Measurements from ENCODE around the gene COL5A3.
A peak's percentile ranks its signal among the peaks of the same experiment; 100 is the strongest.

Gene COL5A3

DNA sequence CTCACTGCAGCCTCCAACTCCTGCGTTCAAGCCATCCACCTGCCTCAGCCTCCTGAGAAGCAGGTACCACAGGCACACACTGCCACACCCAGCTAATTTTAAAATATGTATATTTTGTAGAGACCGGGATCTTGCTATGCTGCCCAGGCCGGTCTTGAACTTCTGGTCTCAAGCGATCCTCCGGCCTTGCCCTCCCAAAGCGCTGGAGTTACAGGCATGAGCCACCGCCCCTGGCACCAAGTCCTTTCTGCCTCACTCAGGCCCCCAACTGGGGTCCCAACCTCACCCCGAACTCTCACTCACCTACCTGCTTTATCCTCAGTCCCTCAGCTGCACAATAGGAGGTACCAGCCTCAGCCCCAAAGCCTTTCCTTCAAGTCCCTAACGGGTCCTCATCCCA lies 635 bp upstream of the COL5A3 start:
- no peak for DNase-seq (ENCODE audit: low read depth)

DNA sequence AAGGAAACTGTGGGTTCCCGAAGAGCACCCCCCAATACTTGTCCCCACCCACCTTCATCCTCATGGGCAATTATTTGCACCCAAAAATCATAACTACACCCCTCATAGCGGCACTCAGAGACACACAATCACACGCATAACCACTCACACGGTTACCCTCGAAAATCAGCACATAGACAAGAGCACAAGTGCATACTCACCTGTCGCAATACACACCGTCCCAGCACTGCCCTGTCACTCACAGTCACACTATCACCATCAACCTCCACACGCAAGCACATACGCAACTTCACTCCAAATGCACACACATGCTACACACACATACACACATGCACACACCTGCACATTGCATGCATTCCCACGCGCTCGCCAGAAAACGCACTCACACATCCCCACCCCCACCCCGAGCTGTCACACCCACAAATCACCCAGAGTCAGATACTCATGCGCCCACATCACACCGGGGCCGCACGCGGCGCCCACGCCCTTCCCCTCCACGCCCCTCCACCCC lies 535 bp downstream of the COL5A3 start:
- no peak for DNase-seq (ENCODE audit: low read depth)

DNA sequence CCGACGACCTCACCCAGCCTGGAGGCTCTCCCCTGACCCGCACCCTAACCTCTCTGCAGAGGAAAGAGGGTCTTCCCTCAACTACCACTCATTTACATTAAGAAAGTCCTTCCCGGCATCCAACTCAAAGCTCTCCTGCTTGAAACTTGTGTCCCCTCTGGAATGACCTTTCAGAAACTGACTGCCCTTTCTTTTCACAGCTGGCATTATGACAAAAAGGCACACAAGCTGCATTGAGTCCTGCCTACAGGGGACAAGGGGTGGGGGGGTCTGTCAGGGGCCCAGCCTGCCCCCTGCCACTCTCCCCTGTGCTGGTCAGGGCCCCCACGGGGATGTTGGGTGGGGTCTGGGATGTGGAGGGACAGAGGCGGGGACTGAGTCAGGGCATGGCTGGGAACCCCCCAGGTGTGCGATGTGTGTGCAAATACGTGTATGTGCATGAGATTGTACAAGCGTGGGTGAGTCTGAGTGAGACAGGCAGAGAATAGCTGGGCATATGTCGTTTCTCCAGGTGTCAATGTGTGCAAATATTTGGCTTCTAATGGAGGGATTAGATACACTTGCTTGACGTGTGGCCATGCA lies 2.0 kb downstream of the COL5A3 start:
- DNase-seq (ENCODE audit: low read depth), result no peak

DNA sequence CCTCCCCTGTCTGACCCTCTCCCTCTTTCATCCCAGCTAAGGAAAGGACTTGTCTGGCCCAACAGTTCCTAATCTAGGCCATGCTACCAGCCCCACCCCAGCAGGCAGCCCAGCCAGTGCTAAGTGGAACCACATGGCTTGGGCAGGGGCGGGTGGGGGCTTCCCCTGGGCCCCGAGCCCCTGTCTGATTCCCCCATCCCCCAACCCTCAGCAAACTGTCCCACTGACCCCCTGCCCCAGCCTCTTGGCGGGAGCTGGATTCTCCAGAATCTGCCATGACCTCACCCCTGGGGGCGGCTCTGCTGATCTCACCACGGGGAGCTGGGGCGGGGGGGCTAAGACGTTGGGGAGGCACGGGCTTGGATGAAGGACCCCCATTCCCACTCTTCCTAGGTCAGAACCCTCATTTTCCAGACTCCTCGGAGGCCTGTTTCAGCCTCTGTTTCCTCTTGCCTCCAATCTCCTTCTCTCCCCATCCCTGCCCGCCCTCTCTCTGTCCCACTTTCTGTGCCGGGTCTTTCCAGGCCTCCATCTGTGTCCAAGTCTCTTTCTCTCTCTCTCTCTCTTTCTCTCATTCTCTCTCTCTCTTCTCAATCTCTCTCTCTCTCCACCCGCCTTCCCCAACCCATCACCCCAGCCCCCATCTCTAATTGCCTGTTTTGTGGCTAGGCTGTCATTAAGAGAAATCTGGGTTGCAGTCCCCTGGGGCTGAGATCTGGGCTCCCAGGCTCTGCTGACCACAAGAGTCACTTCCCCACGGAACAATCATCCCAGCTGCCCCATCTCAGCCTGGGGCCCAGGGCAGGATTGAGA lies 2.7 kb downstream of the COL5A3 start:
- DNase-seq (ENCODE audit: low read depth), result no peak

DNA sequence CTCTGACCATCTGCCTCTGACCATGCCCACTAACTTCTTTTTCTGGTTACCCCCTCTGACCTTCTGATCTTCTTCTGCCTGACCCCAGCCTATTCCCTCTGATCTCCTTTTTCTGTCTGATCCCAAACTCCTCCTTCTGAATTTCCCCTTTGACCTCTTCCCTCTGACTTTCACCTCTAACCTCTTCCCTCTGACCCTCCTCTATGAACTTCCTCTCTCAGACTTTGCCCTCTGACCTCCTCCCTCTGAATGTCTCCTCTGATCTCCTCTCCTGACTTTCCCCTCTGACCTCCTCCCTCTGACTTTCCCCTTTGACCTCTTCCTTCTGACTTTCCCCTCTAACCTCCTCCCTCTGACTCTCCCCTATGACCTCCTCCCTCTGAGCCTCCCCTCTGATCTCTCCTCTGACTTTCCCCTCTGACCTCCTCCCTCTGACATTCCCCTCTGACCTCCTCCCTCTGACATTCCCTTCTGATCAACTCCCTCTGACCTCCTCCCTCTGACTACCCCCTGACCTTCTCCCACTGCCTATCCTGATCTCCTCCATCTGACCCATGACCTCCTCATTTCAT lies 3.5 kb downstream of the COL5A3 start:
- no peak for DNase-seq (ENCODE audit: low read depth)

DNA sequence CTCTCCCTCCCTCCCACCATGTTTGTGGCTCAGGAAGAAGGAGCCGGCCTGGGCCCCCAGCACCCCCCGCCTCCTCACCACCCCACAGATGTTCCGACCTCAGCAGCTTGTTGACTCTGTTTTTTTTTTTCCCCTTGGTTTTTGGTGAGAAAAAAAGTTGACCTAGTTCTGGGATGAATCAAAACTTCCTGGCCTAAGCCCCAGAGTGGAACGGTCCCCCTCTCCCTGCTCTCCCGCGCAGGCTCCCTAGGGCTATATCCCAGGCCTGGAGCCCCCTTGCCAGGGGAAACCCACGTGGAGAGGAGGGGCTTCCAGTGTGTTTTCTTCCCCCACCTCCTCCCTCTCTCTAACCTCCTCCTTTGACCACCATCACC lies 4.0 kb downstream of the COL5A3 start:
- no peak for DNase-seq (ENCODE audit: low read depth)

DNA sequence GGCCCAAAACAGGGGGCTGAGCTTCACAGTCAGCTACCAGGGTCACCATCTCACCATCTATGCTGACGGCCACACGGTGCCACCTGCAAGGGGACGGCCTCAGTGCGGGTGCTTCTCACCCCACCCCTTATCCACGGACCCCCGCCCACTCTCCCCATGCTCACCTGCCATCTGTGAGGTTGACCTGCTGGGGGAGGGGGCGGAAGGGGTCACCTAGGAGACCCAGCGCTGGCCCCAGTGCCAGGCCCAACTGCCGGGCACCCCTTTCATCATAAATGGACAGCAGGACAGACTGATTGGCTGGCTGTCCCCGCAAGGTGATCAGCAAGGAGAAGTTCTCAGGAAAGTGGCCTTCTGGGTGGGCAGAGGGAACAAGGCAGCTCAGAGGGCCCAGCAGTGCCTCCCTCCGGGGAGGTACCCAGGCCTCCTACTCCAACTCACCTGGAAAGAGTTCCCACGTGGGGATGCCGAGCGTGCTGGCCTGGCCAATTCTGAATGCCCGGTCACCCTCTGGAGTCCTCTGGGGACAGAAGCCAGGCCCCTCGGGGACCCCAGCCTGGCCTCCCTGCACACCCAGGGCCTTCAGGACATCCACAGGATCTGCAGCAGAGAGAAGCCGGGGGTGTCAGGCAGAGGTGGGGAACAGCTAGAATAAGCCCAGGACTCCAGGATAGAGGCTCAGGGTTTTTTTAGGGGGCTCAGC lies 4.5 kb downstream of the COL5A3 start:
- no peak for DNase-seq (ENCODE audit: low read depth)

DNA sequence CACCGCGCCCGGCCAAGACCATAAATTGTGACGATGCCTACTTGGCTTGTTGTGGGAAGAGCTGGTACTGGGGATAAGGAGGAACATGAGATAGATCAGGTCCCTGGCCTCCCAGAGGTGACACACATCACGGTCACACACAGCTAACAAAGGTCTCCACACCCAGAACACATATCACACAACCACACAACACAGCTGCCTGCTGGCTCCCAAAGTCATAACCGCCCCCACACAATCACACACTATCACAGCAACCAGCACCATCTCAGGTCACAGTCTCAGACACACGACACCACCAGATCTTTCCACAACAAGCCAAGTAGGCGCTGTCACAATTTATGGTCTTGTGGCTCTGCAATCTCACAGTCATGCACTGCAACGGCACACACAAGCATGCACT lies 5.7 kb downstream of the COL5A3 start:
- DNase-seq (ENCODE audit: low read depth), result no peak

DNA sequence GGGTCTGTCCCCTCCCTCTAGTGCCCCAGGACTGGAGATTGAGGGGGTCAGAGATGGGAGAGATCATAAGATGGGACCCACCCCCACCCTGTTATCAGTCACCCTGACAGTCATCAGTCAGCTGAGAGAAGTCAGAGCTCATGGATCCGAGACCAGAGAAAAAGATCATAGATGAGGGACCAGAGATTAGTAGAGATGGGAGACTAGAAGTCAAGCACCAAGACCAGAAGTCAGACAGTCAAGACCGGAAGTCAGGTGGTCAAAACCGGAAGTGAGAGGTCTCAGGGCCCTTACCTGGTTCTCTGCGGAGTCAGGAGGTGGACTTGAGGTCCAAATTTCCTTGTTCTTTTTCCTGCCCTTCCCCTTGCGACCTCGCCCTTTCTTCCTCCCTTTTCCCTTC lies 7.0 kb downstream of the COL5A3 start:
- DNase-seq (ENCODE audit: low read depth), result no peak

DNA sequence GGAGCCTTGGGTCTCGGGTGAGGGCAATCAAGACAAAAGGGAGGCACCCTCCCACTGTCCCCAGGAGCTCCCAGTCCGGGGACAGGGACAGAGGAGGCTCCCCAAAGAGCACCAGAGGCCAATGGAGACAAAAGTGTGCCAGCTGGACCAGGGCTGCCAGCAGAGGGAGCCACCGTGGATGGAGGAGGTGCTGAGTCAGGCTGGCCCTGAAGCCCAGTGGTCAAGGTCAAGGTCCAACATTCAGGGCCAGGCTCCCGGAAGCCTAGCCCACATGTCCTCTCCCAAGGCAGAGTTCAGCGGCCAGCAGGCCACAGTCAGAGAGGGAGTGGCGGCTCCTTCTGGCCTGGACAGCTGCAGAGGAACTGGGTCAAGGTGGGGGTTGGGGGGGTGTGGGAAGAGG lies 8.4 kb downstream of the COL5A3 start:
- DNase-seq (ENCODE audit: low read depth), result no peak

DNA sequence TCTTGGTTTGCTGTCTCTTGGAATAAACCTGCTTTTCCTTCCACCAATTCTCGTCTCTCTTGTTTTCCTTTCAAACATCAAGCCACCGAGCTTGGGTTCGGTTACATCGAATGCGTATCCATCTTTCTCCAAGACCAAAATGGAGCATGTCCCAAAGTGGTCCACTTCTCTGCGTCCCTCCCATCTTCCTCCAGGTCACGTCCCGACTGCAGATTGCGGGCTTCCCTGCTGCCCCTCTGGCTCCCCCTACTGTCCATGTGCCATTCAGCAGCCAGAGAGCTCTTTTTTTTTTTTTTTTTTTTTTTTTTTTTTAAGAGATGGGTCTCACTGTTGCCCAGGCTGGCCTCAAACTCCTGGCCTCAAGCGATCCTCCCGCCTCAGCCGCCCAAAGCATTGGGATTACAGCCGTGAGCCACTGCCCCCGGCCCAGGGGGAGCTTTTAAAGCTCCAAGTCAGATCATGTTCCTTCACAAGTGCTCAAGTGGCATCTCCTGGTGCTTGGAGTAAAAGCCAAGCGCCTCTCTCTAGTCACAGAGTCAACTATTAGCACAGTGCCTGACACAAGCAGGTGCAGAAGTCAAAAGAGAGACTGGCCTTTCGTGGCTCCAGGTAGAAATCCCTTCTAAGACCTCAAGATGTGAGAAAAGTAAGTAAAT lies 10.0 kb downstream of the COL5A3 start:
- peak; percentile 54 for DNase-seq (ENCODE audit: low read depth)

DNA sequence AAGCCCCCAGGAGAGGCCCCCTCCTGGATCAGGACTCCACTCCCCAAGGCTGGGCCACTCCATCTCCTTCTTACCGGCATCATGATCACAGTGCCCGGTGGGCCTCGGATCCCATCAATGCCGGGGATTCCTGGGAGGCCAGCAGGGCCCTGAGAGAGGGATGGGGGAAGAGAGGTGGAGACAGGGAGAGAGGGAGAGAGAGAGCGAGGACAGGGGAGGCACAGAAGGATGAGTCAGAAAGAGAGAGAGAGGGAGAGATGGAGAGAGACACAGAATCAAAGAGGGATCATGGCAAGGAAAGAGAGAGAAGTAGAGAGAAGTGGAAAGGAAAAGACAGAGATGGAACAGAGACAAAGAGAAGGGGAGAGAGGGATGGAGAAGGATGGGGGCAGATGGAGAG lies 13.8 kb downstream of the COL5A3 start:
- DNase-seq (ENCODE audit: low read depth), result no peak

DNA sequence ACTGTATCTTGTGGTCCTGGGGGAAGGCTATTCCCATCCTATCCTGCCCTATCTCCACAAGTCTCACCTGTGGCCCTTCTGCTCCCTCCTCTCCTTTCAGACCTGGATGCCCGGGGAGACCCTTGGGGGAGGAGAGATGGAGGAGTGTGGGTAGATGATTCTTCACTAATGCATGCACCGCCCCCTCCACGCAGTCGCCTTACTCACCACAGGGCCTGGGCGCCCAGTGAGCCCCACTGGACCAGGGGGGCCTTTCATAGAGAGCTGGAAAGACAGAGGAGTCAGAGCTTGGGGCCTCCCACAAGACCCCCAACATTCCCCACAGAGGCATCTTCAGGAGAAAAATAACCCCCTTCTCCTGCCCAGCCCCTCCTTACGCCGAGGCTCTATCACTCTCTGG lies 14.3 kb downstream of the COL5A3 start:
- DNase-seq (ENCODE audit: low read depth), result no peak

DNA sequence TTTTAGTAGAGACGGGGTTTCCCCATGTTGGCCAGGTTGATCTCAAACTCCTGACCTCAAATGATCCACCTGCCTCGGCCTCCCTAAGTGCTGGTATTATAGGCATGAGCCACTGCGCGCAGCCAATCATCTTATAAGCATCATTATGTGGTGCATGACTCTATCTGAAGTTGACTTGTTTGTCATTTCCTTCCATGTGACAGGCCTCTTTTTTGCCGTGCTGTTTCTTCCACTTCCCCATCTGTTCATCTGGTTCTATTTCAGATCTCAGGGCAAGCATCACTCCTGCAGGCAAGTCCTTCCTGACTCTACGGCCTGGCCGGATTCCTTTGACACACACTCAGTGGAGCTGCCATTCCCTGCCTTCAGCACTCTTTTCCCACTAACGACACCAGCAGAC lies 15.2 kb downstream of the COL5A3 start:
- DNase-seq (ENCODE audit: low read depth), result no peak

DNA sequence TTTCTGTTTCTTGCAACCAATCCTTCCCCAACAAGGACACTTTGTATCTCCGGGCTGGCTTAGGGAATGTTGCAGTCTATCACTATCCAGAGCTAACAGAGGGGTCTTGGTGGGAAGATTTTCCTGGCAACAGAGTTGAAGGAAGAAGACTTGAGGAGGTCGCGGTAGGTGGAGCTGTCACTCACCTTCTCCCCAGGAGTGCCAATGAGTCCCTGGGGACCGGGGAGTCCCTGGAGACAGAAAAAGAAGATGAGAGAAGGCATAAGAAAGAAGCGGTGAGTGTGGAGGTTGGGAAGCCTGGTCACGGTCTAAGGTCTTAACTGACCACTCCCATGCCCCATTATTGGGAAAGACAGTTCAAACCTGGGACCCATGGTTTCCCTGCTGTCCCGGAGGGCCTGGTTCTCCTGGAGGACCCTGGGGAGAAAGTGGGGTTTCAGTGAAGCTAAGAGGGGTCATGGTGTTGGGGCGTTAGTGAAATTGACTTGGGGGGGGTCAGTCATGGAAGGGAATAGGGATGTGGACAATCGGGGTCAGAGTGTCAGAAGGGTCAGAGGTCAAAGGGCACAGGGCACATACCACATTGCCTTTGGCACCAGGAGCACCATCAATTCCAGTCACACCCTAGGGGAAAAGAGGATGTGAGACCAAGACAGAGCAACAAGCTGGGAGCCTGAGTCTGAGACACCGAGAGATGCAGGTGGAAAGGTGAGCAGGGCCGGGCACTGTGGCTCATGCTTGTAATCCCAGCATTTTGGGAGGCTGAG lies 18.7 kb downstream of the COL5A3 start:
- no peak for DNase-seq (ENCODE audit: low read depth)

DNA sequence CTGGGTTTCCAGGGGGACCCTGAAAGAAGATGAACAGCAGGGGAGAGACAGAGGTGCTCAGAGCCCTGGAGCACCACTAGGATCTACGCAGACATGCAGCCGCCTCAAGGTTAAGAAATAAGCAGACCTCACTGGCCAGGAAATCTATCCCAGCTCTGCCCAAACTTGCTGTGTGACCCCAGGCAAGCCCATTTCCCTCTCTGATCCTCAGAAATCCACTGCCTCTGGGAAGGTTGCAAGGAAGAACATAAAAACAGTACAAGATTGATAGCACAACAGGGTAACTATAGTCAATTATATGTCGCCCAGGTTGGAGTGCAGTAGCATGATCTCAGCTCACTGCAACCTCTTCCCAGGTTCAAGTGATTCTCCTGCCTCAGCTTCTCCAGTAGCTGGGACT lies 20.8 kb downstream of the COL5A3 start:
- DNase-seq (ENCODE audit: low read depth), result no peak

DNA sequence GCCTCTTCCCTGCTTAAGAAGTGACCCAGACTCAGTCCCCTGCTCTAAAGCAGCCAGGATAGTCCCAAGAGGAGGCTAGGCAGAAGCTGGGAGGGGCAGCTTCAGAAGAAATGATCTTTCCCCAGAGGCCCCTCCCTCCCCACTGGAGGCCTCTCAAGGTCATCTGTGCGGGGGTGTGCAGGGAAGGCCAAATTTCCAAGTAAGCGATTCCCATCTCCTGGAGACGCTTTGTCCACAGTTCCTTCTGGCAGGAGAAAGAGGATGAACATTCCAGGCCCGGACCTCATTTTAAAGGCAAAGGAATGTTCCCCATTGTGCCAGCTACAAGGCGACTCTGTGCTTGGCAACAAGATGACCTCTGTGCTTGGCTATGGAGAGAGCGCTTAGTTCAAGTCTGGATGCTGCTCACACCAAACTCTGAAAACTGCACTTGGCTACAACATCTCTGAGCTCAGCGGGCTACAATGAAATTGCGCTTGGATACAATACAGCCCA lies 23.5 kb downstream of the COL5A3 start:
- no peak for DNase-seq (ENCODE audit: low read depth)

DNA sequence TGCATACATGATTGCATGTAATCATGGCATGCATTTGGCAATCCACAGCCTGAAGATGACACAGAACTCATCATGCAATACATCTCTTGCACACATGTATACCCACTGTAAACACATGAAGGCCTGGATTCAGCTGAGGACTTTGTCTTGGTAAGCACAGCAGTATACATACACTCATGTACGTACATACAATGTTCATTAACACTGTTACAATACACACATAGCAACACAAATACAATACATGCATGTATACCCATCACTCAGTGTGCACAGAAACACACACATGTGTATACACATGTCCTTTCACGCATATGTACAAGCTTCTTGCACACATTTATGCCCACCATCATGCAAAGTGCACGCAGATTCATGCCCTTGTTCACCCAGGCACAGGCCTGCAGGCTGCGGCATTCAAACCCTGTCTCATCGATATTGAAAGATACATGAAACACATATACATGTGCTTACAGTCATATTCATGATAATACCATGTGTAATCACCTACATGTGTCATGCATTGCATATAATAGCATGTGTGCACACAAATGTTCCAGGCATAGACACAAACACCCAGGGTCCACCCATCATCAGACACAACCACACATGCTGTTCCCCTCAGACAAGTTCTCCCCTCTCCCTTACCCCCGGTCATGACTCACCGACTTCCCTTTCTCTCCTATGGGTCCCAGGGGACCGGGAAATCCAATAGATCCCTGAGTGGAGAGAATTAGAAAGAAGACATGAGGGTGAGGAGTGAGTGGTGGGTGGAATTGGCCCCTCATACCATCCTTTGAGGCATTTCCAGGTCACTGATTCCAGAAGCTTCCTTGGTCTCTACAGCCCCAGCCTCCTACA lies 28.7 kb downstream of the COL5A3 start:
- no peak for DNase-seq (ENCODE audit: low read depth)

DNA sequence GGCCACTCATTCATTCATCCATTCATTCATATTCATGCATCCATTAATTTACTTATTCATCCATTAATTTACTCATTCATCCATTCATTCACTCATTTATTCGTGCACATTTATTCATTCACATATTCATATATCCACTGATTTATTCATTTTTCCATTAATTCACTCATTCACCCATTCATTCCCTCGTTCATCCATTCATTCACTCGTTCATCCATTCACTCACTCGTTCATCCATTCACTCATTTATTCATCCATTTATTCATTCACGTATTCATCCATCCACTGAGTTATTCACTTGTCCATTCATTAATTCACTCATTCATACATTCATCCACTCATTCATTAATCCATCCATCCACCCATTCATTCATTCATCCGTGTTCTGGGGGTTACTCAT lies 38.2 kb downstream of the COL5A3 start:
- no peak for DNase-seq (ENCODE audit: low read depth)

DNA sequence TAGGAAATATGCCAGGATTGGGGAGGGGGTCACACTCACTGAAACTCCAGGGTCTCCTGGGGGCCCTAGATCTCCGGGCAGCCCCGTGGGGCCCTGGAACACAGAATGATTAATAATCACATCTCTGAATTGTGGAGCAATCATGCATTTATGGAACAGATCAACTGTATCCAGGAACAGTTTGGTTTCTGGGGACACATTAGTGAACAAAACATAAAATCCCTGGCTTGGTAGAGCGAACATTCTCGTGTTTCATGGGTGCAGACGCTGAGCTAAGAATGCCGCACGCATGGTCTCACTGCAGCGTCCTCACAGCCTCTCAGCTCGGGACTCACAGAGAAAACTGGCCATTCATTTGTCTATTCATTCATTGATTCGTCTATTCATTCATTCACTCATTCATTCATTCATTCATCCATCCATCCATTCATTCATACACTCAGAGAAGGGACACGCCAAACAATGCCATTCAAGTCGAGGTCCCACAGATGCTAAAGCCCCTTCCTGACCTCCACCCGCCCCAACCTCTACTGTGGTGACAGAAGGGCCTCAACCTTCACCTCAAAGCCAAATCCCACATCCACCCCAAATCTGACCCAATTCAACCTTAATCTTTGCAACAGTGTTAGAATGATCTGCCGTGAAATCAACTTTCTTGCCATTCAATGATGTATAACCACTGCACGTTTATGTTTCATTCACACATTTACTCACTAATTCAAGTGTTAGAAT lies 39.0 kb downstream of the COL5A3 start:
- no peak for DNase-seq (ENCODE audit: low read depth)
